Activated CD8-positive, alpha-beta memory T cell treated with anti-CD3 and anti-CD28 coated beads for 36 hours (primary cell): Measurements from ENCODE around the gene PIEZO1. TPM values are rescaled to one million over a fixed set of nuclear protein-coding genes. Genes with fewer than 3 reads are reported as not detected.

Experiments used
- CTCF ChIA-PET: fragments of 350-600 bp; sonication (Branson Sonifier 250); formaldehyde crosslinking; loops from one replicate; lab custom pipeline; 2021; ENCODE audit warnings: antibody characterized with exemption; lab: Charles Lee
- POLR2A ChIA-PET: fragments of 350-600 bp; sonication (Branson Sonifier 250); formaldehyde crosslinking; loops from one replicate; lab custom pipeline; 2021; ENCODE audit warnings: antibody characterized with exemption; lab: Charles Lee
- total RNA-seq, 2 experiments: library from RNA; stranded (reverse); gene quantifications; one replicate each; pipeline ENCODE4 v1.2.3, GENCODE V29; 2021

The PIEZO1 gene
- total RNA-seq, 2 experiments from 2014 or later: 217 to 219 TPM

DNA sequence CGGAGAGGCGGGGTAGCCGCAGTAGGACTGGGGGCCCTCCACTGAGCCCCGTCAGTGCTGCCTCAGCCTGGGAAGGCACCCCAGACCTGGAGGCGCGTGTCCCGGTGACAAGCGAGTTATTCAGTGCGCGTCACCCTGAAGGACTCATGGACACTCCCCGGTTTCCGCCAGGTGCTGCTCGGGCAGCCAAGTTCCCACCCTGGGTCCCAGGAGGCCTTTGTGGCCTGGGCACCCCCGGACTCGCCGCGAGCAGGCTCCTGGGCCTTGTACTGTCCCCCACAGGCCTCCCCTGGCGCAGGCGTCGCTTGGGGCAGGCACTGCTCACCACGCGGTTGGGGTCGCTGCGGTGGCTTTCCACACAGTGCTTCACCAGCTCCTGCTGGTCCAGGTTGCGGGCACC lies 86.4 kb downstream of the PIEZO1 start:
- CTCF ChIA-PET: interaction anchor here (0.8 kb wide), 1 partner anchor 11 kb away, joined by 4 read pairs; no protein-coding TSS in a partner anchor
- POLR2A ChIA-PET: no interaction called here

DNA sequence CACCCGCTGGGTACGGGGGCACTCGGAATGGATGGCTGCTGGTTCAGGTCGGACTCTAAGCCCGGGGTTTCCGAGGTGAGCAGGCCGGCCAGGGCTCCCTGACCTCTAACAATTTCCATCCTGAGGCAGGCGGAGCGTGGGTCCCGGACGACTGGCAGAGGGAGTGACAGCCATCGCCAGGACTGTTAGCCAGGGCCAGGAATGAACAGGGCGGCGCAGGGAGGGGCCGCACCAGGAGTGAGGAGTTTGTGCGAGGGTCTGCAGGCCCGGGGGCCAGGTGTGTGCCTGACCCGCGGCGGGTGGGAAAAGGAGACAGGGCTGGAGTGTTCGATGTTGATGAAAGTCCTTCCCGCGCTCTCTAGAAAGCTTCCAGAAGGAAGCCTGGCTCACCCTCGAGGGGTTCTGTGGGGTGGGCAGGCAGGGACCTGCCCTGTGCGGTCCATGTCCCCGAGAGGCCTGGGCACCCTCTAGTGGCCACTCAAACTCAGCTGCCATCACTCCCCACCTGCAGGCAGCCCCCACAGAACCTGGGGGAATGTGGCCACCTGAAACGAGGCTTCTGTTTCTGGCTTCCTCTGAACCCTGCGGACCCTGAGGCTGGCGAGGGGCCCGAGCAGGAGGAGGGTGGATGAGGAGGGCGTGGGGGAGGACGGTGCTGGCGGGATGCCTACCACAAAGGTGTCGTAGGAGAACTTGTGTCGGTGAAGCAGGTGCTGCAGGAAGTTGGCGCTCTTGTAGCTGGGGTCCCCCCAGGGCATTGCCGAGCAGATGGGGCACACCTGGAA lies 87.0 kb downstream of the PIEZO1 start:
- CTCF ChIA-PET: interaction anchor here (0.8 kb wide), 1 partner anchor 10 kb away, joined by 4 read pairs; no protein-coding TSS in a partner anchor

DNA sequence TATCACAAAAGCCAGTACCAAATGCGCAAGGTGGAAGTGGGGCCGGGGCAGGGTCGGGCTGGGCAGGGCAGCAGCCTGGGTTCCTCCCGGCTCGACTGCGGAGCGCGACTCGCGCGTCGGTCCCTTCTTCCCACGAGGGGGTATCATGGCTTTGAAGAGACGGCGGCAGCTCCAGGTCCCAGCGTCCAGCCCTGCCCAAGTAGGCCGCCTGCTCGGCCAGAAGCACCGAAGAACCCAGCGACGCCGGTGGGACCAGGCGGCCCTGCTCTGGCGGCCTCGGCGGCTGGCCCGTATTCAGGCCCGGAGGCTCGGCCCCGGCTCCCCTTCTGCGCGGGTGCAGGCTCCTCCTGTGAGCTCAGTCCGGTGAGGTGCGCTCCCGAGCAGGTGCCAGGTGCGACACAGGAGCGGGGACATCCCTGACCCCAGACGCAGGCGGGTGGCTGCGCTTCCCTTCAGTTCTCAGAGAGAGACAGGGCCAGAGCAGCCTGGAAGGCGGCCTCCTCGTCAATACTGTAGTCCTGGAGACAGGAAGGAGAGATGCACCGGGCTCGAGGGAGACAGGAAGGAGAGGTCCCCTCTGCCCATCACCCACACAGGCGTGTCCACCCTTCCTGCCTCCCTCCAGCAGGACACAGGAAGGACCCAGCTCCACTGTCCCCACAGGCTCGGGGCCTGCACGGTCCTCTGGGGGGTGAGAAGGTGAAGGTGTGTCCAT lies 87.7 kb downstream of the PIEZO1 start:
- ChIA-PET CTCF (no interaction called here), POLR2A (no interaction called here)

More for the DNA sequence above, 87.0 kb downstream of the PIEZO1 start:
- POLR2A ChIA-PET: no interaction called here

DNA sequence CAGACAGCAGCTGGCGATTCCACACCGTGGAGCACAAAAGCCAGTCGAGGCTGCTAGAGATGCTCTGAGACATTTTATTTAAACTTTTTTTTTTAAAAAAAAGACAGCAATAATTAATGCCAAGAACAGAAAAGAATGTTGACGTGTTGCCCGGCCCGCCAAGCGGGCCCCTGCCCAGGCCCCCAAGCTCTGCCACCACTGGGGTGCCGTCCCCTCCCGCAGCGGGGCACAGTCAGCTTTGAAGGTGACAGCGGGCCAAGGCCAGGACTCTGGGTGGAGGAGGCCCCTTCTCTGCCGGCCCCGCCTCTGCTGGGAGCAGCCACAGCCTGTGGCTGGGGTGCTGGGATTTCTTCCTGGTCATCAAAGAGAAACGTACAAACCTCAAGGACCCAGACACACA lies 88.6 kb downstream of the PIEZO1 start:
- CTCF ChIA-PET: interaction anchor here (1.0 kb wide), 1 partner anchor 41 kb away, joined by 3 read pairs; no protein-coding TSS in a partner anchor
- POLR2A ChIA-PET: interaction anchor here (0.6 kb wide), 1 partner anchor 11 kb away, joined by 4 read pairs; no protein-coding TSS in a partner anchor

DNA sequence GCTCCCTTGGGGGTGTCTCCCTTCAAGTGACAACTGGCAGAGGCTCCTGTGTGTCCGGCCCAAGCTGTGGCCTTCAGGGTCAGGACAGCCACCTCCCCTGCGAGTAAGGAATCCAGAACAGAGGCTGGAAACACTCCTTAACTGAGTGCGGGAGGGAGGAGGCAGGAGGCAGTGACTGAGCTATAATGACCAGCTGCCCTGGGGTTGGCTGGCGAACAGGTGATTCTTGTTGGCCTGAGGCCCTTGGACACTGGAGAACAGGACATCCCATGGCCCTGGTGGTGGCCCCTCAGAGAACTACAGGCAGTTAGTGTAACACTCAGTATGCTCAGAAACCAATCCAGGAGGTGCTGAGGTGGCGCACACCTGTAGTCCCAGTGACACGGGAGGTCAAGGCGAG lies 89.3 kb downstream of the PIEZO1 start:
- CTCF ChIA-PET: interaction anchor here (1.0 kb wide), 1 partner anchor 42 kb away, joined by 3 read pairs; no protein-coding TSS in a partner anchor
- POLR2A ChIA-PET: interaction anchor here (0.6 kb wide), 1 partner anchor 10 kb away, joined by 4 read pairs; no protein-coding TSS in a partner anchor

DNA sequence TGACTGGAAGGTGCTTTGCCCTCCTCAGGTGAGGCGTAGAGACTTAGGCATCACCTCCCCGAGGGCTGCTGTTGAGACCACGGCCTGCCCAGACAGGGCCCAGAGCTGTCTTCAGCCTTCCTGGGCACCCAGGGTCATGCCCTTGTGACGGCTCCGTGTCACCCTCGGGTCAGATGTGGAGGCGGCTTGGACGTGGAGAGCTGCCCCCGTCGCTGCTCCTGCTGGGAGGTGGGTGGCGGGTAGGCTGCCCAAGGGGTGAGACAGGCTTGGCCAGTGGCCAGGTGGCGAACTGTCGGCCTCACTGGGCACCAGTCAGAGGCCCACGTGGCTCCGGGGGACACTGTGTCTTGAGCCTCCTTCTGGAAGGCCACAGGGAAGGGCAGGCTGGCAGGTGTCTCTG lies 89.8 kb downstream of the PIEZO1 start:
- ChIA-PET POLR2A (no interaction called here), CTCF (no interaction called here)

DNA sequence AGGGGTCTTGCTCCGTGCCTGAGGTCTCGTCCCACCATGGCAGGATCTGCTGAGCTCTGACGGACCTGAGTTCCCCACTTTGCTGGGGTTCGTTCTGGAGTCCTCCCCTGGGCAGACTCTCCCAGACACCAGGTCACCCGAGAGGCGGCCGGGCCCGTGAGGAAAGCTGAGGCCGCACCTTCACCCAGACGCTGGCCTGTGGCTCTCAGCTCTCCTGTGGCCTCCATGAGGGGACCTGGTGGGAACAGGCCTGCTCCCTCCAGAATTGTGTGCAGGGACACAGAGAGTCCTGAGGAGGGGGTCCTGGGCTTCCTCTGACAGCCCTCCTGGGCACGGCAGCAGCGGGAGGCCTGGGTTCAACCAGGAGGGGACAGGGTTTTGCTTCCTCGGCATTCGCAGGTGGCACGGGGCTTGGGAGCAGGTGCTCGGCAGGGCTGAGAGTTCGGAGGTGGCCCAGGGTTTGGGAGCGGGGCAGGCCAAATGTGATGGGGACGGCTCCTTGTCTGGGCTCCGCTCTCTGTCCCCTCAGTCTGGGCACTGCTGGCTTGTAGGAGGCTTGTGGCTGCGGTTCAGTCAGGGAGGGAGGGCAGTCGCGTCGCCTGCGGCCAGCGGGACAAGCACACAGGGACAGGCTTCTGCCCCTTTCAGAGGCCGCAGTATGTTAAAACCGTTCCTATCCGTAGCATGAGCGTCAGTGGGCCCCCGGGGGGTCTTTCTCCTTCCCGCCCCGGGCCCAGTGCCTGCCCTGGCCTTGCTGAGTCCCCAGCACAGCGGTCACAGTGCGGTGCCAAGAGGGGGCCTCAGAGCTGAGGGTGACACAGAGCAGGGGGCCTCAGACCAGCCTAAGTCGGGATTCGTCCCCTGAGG lies 90.6 kb downstream of the PIEZO1 start:
- CTCF ChIA-PET: interaction anchor here (1.2 kb wide), 1 partner anchor 11 kb away, joined by 3 read pairs; no protein-coding TSS in a partner anchor
- POLR2A ChIA-PET: no interaction called here

DNA sequence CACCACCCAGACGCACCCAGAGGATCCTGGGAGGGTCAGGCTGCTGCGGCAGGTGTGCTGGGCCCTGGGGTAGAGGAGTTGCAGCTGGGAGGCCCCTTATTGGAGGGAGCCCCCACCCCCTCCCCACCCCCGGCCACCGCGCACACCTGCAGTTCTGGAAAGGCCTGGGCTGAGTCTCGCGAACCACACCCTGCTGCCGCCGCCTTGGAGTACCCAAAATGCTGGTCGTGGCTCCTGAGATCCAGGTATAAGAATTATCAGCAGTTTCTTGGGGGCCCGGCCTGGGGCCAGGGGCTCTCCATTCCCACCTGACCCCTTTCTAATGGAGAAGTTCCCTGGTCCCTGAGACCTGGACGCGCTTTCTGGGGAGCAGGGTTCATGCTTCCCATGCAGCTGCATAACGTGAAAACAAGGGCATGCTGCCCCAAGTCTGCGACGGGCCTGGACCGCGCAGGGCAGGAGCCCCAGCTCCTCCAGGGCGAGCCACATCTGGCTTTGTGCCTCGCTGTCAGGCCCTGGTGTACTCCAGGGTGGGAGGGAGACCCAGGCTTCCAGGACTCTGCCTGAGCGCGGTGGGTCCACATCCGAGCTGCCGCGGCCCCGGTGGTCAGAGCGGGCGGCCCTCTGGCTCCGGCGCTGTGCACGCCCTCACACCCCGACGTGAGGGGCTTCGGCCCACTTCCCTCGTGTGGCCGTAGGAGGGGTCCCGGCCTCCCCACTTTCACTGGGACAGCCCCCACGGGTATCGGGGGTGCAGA lies 91.4 kb downstream of the PIEZO1 start:
- ChIA-PET POLR2A (no interaction called here), CTCF (interaction anchor here (1.2 kb wide), 1 partner anchor 11 kb away, joined by 3 read pairs; no protein-coding TSS in a partner anchor)

DNA sequence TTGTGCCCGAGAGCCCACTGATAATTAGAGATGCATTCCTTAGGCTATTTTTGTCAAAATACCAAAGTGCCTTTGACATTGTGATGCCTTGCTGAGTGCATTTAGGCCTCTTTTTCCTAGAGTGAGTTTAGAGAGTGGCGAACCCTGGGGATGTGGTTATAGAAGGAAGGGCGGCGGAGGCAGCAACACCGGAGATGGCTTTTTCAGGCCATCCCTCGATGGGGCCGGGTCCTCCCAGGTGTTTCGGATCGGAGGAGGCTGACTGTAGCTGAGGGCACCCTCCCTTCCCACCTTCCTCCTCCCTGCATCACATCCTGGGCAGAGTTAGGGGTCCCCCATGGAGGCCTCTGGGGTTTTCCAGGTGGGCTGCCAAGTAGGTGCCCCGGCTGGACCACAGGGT lies 92.2 kb downstream of the PIEZO1 start:
- CTCF ChIA-PET: interaction anchor here (0.8 to 1.2 kb wide), 2 partner anchors 8 to 45 kb away, joined by 3 to 4 read pairs; no protein-coding TSS in a partner anchor
- POLR2A ChIA-PET: interaction anchor here (1.0 kb wide), 1 partner anchor 29 kb away, joined by 3 read pairs; no protein-coding TSS in a partner anchor

DNA sequence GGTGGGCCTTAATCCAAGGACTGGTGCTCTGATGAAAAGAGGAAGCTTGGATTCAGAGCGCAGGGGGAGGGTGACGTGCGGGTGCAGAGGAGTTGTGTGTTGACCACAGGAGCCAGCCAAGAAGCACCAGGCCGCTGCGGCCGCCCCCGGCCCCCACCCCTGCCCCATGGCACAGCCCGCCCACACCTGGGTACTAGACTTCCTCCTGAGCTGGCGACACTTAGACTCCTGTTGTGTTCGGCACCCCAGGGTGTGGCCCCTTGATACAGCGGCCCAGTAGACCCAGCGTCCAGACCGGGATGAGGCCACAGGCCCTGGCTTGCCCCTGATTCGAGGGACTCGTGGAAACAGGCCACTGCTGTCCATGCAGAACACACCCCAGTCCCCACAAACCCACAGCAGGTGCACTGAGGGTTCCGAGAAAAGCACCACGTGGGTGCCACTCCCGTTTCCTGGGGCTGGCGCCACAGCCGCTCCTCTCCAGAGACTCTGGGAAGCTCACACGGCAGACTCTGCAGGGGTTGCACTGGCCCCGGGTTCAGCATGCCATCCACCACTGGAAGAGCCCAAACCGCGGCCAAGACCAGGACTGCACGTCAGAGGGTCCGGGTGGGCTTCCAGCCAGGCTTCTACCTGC lies 93.0 kb downstream of the PIEZO1 start:
- CTCF ChIA-PET: interaction anchor here (0.7 to 1.2 kb wide), 4 partner anchors 9 to 45 kb away, joined by 3 to 4 read pairs (median 3); no protein-coding TSS in a partner anchor

DNA sequence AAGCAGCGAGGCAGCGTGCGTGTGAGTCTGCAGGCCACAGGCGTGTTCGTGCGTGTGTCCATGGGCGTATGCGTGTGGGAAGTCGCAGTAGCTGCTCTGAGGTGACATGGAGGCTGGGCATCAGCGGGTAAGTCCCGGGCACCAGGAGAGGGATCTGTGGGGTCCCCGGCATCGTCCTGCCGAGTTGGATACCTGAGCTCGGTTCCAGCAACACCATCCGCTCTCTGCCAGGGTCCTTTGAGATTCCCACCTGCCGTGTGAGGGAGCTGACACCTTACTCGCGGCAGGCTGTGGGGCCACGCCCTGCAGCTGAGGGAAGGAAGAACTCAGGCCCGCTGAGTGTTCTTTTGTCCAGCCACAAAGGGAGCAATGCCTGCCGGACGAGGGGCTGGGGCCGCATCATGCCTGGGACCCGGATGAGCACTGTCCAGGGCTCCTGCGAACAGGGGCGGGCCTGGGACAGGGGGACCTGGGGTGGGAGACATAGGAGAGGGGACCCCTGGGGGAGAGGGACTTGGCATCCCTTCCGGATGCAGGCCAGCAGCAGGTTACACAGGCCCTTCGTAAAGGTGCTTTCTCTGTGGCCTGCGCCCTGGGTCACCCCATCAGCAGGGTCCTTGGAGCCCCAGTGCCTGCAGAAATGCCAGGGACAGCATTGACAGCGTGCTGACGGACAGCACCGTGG lies 93.7 kb downstream of the PIEZO1 start:
- ChIA-PET CTCF (interaction anchor here (1.2 kb wide), 1 partner anchor 9 kb away, joined by 4 read pairs; no protein-coding TSS in a partner anchor), POLR2A (no interaction called here)

More for the DNA sequence above, 93.0 kb downstream of the PIEZO1 start:
- POLR2A ChIA-PET: interaction anchor here (1.0 kb wide), 1 partner anchor 28 kb away, joined by 3 read pairs; no protein-coding TSS in a partner anchor

DNA sequence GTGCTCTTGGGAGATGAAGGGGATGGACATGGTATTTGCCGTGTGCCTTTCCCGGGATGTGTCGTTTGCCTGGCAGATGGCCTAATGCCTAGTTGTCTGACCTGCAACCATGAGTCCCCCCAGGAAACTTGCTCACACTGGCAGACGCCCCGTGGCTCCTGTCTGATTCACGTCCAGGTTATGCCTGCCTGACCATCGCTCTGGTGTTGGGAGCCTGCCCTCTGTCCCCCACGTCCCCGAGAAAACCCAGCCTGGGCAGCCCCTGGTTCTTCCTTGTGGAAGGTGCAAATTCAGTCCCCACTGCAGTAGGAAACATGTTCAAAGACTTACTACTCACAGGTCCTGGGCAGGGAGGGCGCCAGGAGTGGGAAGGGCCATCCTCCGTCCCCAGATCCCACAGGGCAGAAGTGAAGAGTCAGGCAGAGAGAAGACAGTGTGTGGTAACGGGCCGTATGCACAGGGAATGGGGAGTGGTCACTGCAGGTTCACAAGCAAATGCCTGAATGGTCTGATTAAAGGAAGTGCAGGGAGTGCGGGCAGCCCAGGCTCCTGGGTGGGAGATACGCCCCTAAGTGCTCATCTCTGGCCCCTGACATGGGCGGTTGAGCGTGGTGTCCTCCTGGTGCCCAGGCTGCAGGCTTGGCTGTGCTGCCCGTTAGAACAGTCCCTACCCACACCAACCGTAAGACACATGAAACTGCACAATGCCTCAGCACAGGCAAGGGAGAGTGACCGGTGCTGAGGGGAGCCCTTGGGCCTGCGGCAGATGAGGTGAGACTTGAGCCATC lies 94.5 kb downstream of the PIEZO1 start:
- CTCF ChIA-PET: no interaction called here
- POLR2A ChIA-PET: no interaction called here

DNA sequence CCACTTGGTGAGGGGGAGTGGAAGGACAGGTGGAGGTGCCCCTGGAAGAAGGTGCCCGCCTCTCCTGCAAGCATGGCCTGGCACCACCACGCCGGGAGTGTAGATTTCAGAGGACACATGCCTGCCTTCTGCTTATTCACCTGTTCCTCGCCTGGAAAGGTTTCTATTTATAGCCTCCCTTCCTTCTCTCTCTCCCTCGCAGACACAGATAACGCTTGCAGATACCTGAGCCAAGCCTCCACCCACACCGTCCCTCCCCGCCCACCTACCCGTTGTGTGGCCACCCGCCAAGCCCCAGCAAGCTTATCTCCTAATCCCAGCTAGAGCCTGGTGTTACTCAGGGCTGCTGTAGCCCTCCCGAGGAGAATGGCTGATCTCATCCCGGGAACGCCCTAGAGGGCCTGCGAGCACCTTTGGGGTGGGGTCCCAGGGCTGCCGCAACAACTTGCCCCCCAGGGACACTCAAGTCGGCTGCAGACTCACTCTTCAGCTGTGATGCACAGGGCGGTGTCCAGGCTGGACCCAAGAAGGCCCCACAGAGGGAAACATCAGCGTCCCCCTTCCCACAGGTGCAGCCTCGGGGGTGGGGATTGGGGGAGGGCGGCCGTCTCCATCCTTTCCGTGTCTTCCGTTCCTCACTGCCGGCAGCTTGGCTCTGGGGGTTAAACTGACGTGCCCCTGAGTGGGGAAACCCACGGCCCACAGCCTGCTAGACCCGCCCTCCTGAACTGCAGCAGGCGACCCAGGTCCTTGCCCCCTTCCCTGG lies 96.8 kb downstream of the PIEZO1 start:
- CTCF ChIA-PET: interaction anchor here (1.0 to 1.7 kb wide), 2 partner anchors 10 to 13 kb away, joined by 4 to 8 read pairs; no protein-coding TSS in a partner anchor

DNA sequence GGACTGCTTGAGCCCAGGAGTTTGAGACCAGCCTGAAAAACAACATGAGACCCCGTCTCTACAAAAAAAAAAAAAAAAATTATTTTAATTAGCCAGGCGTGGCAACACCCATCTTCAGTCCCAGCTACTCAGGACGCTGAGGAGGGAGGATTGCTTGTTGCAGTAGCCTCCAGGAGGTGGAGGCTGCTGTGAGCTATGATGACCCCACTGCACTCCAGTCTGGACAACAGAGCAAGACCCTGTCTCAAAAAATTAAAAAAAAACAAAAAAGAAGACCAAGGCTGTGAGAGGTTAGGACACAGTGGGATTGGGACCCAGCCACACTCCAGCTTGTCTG lies 97.4 kb downstream of the PIEZO1 start:
- POLR2A ChIA-PET: interaction anchor here (0.8 to 1.4 kb wide), 5 partner anchors 13 to 50 kb away, joined by 3 to 5 read pairs (median 4); partner anchors contain the start of genes CYBA and MVD
- CTCF ChIA-PET: interaction anchor here (1.0 to 1.7 kb wide), 3 partner anchors 11 to 14 kb away, joined by 4 to 8 read pairs (median 5); no protein-coding TSS in a partner anchor

More for the DNA sequence above, 96.8 kb downstream of the PIEZO1 start:
- POLR2A ChIA-PET: interaction anchor here (0.6 to 1.4 kb wide), 5 partner anchors 12 to 49 kb away, joined by 3 to 5 read pairs (median 3); partner anchors contain the start of genes CYBA and MVD

DNA sequence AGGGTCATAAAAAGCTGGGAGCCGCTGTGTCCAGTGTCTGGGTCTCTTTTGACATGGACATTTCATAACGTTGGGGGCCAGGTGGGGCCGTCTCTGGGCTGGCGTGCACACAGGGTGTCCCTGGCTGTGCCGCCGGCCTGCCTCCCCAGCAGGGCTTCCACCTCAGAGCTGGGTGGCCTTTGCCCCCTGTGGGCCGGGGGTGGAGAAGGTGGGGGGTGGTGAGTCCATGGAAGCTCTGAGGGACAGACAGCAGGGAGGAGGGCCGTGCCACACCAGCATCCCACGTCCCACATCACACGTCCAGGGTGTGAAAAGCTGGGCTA lies 97.8 kb downstream of the PIEZO1 start:
- ChIA-PET POLR2A (interaction anchor here (0.8 to 1.4 kb wide), 5 partner anchors 13 to 50 kb away, joined by 3 to 5 read pairs (median 4); partner anchors contain the start of genes CYBA and MVD), CTCF (interaction anchor here (1.0 to 1.7 kb wide), 3 partner anchors 11 to 14 kb away, joined by 4 to 8 read pairs (median 5); no protein-coding TSS in a partner anchor)
